IMR-90 (cell line): Measurements from ENCODE around the gene CYP19A1. TPM values are rescaled to one million over a fixed set of nuclear protein-coding genes. Genes with fewer than 3 reads are reported as not detected.

ENCODE experiments used
- ATAC-seq: fragments of 200-7000 bp; cut with Tn5 transposase; 2 replicates; pipeline ENCODE4 v1.9.1; 2020; ENCODE audit warnings: low read depth, mild to moderate bottlenecking, moderate library complexity
- BruUV-seq: library from RNA; stranded (reverse); fragments of 400-500 nt; replicated peaks from 2 replicates; lab custom pipeline; 2021; lab: Mats Ljungman, UMichigan
- CTCF ChIA-PET: fragments of 300-600 bp; formaldehyde crosslinking; extraction: SDS; loops from one replicate; lab custom pipeline; 2021; ENCODE audit warnings: antibody characterized with exemption; lab: Yijun Ruan, JAX
- POLR2A ChIA-PET: fragments of 300-600 bp; sonication (Branson Sonifier 250); formaldehyde crosslinking; loops from one replicate; lab custom pipeline; 2022; ENCODE audit warnings: antibody characterized with exemption; ENCODE audit not compliant: unreplicated experiment; lab: Charles Lee
- DNase-seq: peaks from one replicate; pipeline ENCODE4 v3.0.0; 2013
- H2AFZ ChIP-seq: replicated peaks from 2 replicates; pipeline ENCODE3; 2013; ENCODE audit warnings: low read length, mild to moderate bottlenecking; ENCODE audit not compliant: poor library complexity
- H2AK5ac ChIP-seq: 2 replicates; pipeline ENCODE4 v1.6.1; 2013; ENCODE audit warnings: low read depth, low read length, inconsistent platforms
- H2AK9ac ChIP-seq: replicated peaks from 2 replicates; pipeline ENCODE3; 2013; ENCODE audit warnings: mild to moderate bottlenecking, low read depth, low read length, moderate library complexity; ENCODE audit not compliant: poor library complexity
- H2BK120ac ChIP-seq: 2 replicates; pipeline ENCODE4 v1.6.1; 2013; ENCODE audit warnings: low read depth, low read length, inconsistent platforms
- H2BK15ac ChIP-seq: 3 replicates; pipeline ENCODE4 v1.6.1; 2013; ENCODE audit warnings: low read depth, low read length, inconsistent platforms
- H2BK20ac ChIP-seq: 2 replicates; pipeline ENCODE4 v1.6.1; 2013; ENCODE audit warnings: low read depth, mild to moderate bottlenecking, inconsistent platforms, low read length, moderate library complexity
- H2BK5ac ChIP-seq: 2 replicates; pipeline ENCODE4 v1.6.1; 2013; ENCODE audit warnings: mild to moderate bottlenecking, low read depth, low read length, inconsistent platforms; ENCODE audit not compliant: poor library complexity, severe bottlenecking
- H3K14ac ChIP-seq: replicated peaks from 2 replicates; pipeline ENCODE4 v1.6.1; 2013; ENCODE audit warnings: low read depth, low read length, inconsistent platforms
- H3K18ac ChIP-seq: 2 replicates; pipeline ENCODE4 v1.6.1; 2013; ENCODE audit warnings: low read depth, low read length, control low read depth
- H3K23ac ChIP-seq: 2 replicates; pipeline ENCODE4 v1.6.1; 2013; ENCODE audit warnings: low read depth, low read length, inconsistent platforms
- H3K27ac ChIP-seq: 2 replicates; pipeline ENCODE4 v1.5.1; 2013; ENCODE audit warnings: mild to moderate bottlenecking, control low read depth, low read length; ENCODE audit not compliant: insufficient read depth
- H3K27me3 ChIP-seq: 2 replicates; pipeline ENCODE4 v1.6.1; 2013; ENCODE audit warnings: low read length; ENCODE audit not compliant: control insufficient read depth, insufficient read depth
- H3K36me3 ChIP-seq: 2 replicates; pipeline ENCODE4 v1.6.1; 2013; ENCODE audit warnings: low read length, mixed read lengths; ENCODE audit not compliant: control insufficient read depth, insufficient read depth
- H3K4ac ChIP-seq: 2 replicates; pipeline ENCODE4 v1.6.1; 2013; ENCODE audit warnings: low read depth, low read length, inconsistent platforms
- H3K4me1 ChIP-seq: 2 replicates; pipeline ENCODE4 v1.6.1; 2013; ENCODE audit warnings: low read length, mixed read lengths; ENCODE audit not compliant: control insufficient read depth, insufficient read depth
- H3K4me2 ChIP-seq: 2 replicates; pipeline ENCODE4 v1.6.1; 2013; ENCODE audit warnings: low read depth, mild to moderate bottlenecking, control low read depth, low read length, moderate library complexity
- H3K4me3 ChIP-seq: 2 replicates; pipeline ENCODE4 v1.5.1; 2013; ENCODE audit warnings: low read depth, mild to moderate bottlenecking, control low read depth, low read length, moderate library complexity; ENCODE audit not compliant: insufficient read depth
- H3K56ac ChIP-seq: 2 replicates; pipeline ENCODE4 v1.6.1; 2013; ENCODE audit warnings: low read length, inconsistent platforms; ENCODE audit not compliant: insufficient read depth; ENCODE audit errors: extremely low read depth
- H3K79me1 ChIP-seq, 2 experiments: 2 replicates each; pipeline ENCODE4 v1.6.1; 2013; ENCODE audit warnings: low read length in 2 of 2, inconsistent platforms in 1 of 2, low read depth in 1 of 2
- H3K9ac ChIP-seq: 2 replicates; pipeline ENCODE4 v1.6.1; 2013; ENCODE audit warnings: low read depth, low read length, control low read depth
- H3K9me1 ChIP-seq: 2 replicates; pipeline ENCODE4 v1.6.1; 2013; ENCODE audit warnings: low read length, inconsistent platforms; ENCODE audit not compliant: insufficient read depth
- H3K9me3 ChIP-seq: 2 replicates; pipeline ENCODE4 v1.6.1; 2013; ENCODE audit warnings: low read length; ENCODE audit not compliant: control insufficient read depth, insufficient read depth
- H4K20me1 ChIP-seq: 2 replicates; pipeline ENCODE4 v1.6.1; 2013; ENCODE audit warnings: low read length, inconsistent platforms; ENCODE audit not compliant: insufficient read depth
- H4K5ac ChIP-seq: 2 replicates; pipeline ENCODE4 v1.6.1; 2013; ENCODE audit warnings: mild to moderate bottlenecking, low read depth, low read length, control low read depth
- H4K8ac ChIP-seq, 2 experiments: 2 replicates each; pipeline ENCODE4 v1.6.1; 2013; ENCODE audit warnings: low read depth in 2 of 2, low read length in 2 of 2, control low read depth in 1 of 2, inconsistent platforms in 1 of 2
- H4K91ac ChIP-seq: 2 replicates; pipeline ENCODE4 v1.6.1; 2013; ENCODE audit warnings: low read depth, low read length, inconsistent platforms; ENCODE audit not compliant: insufficient read depth
- MXI1 ChIP-seq: IDR thresholded peaks from 2 replicates; pipeline ENCODE4 v1.6.1; 2012; ENCODE audit warnings: low read depth, mild to moderate bottlenecking, low read length, moderate library complexity, borderline replicate concordance
- RAD21 ChIP-seq: IDR thresholded peaks from 2 replicates; pipeline ENCODE4 v1.6.1; 2012; ENCODE audit warnings: low read length, improper control_type of control experiment
- WGBS, 2 experiments: methylation state at CpG; one replicate each; pipeline versions ENCODE4 v1.1.5 to v1.1.7; 2013; ENCODE audit warnings: missing lambda C conversion rate in 2 of 2; ENCODE audit not compliant: insufficient read length in 1 of 2; ENCODE audit errors: extremely low coverage in 2 of 2; 5-methylcytosine and 5-hydroxymethylcytosine counted together
- dilution Hi-C: fragments of 300-500 bp; cut with HindIII; formaldehyde crosslinking; loops from one replicate; pipeline ENCODE4 v1.14.3; 2018; ENCODE audit warnings: low sequenced_read_pairs; ENCODE audit not compliant: unreplicated experiment
- in situ Hi-C: fragments of 300-500 bp; cut with MboI; formaldehyde crosslinking; loops from 3 replicates; pipeline ENCODE4 v1.14.3; 2019; ENCODE audit warnings: low sequenced_read_pairs, inconsistent platforms, mixed read lengths
- intact Hi-C: fragments of 100-400 bp; cut with micrococcal nuclease; formaldehyde crosslinking; loops from 2 replicates; pipeline ENCODE4 v1.10.0; 2022
- polyA plus RNA-seq, 3 experiments: library from polyadenylated mRNA; depleted of rRNA; stranded (reverse); fragments of >200 nt; gene quantifications; 2 replicates each; pipeline ENCODE4 v1.2.3, GENCODE V29; 2012; ENCODE audit warnings: low replicate concordance in 1 of 3
- total RNA-seq: library from RNA; depleted of rRNA; stranded (reverse); fragments of >200 nt; gene quantifications from 2 replicates; pipeline ENCODE4 v1.2.3, GENCODE V29; 2012

The CYP19A1 gene
- total and polyA plus RNA-seq, 2 of the 4 experiments (the other 2 are of a cell fraction): not detected

DNA sequence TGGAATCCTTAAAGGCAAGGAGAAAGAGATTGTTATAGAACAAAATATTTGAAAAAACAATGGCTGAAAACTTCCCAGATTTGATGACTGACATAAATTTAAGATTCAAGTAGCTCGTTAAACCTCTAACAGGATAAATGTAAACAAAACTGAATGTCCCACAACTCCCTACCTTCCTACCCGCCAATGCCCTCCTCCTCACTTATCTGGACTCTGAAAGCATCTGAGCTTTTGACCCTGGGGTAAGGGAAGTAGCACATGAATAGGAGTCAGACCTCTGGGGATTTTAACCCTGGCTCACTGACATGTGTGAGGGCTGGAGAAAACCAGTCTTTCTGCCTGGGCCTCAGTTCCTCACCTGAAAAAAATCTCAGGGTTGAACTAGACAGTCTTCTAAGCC, 26.9 kb downstream of the CYP19A1 start:
- H2AK5ac ChIP-seq: no peak overlapping the region
- H3K4ac ChIP-seq: 0 out of 2 replicates have a peak overlapping the region, but pooled peaks have one; percentile 2
- H2BK20ac ChIP-seq: no peak overlapping the region
- H2AFZ ChIP-seq: no peak overlapping the region
- TF ChIP-seq RAD21: no peak
- TF ChIP-seq MXI1: no peak
- in situ Hi-C loops (no loop called here), dilution Hi-C loops (no loop called here), intact Hi-C loops (loop anchor here (2.0 kb wide), 1 partner anchor 57 kb away; no protein-coding TSS in a partner anchor)
- H3K56ac ChIP-seq: no peak overlapping the region
- peaks cover 16% of the 10 kb centered on the region; the same call in 1 of the 2 replicates for H3K4me1 ChIP-seq
- POLR2A ChIA-PET: no interaction called here
- peak overlapping the region; percentile 39; the same call in 1 of the 2 replicates for H3K18ac ChIP-seq
- ATAC-seq (no peak), DNase-seq (no peak)
- no peak overlapping the region for H2BK15ac ChIP-seq
- BruUV-seq: no TSS peak
- H3K4me3 ChIP-seq: no peak overlapping the region
- no peaks in the 10 kb centered on the region for H3K9me3 ChIP-seq
- no peak overlapping the region for H4K91ac ChIP-seq
- H2AK9ac ChIP-seq: no peak overlapping the region
- H4K8ac ChIP-seq: no peak overlapping the region
- H2BK120ac ChIP-seq: no peak overlapping the region
- H4K5ac ChIP-seq: peak overlapping the region; percentile 34; the same call in 1 of the 2 replicates
- no peak overlapping the region; the same call in 1 of the 2 replicates for H3K9ac ChIP-seq
- no peaks in the 10 kb centered on the region for H3K36me3 ChIP-seq
- peaks cover 10% of the 10 kb centered on the region for H3K27me3 ChIP-seq
- no peaks in the 10 kb centered on the region for H3K9me1 ChIP-seq
- no peak overlapping the region for H3K4me2 ChIP-seq
- CTCF ChIA-PET: interaction anchor here (1.5 kb wide), 1 partner anchor 12 kb away, joined by 4 read pairs; no protein-coding TSS in a partner anchor
- H2BK5ac ChIP-seq: no peak overlapping the region
- no peak overlapping the region for H3K14ac ChIP-seq
- no CpG with 5 or more reads among the region's 2 CpGs for WGBS, 2 experiments
- no peaks in the 10 kb centered on the region for H4K20me1 ChIP-seq
- peak overlapping the region; percentile 87; the same call in 1 of the 2 replicates for H3K27ac ChIP-seq
- H3K79me1 ChIP-seq: no peaks in the 10 kb centered on the region
- no peak overlapping the region for H3K23ac ChIP-seq
